ENCODE results near the gene CLMN.
"Not testable (repeated sequence)": the region's sequence is repeated elsewhere in the genome, so short reads cannot be mapped to it uniquely, and the experiment has no call there.

DNA sequence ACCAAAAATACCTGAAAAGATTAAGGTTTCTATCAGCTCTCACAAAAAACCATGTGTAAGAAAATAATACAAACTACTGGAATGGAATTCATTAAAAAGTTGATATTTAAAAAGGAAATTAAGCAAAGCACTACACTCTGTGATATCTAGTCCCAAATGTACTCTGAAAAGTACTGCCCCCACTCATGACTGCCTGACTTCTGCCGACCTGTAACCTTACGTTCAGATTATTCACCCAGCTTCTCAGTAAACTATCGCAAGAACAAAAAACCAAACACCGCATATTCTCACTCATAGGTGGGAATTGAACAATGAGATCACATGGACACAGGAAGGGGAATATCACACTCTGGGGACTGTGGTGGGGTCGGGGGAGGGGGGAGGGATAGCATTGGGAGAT, 181.3 kb downstream of the CLMN start:
- TF ChIP-seq POLR2A (IDR thresholded peaks at IDR 0.05; ENCODE audit: borderline replicate concordance, extremely low read depth, insufficient read depth, insufficient read length); EZH2 (IDR thresholded peaks at IDR 0.05): not testable (repeated sequence)
- TF ChIP-seq, protein P1, sequence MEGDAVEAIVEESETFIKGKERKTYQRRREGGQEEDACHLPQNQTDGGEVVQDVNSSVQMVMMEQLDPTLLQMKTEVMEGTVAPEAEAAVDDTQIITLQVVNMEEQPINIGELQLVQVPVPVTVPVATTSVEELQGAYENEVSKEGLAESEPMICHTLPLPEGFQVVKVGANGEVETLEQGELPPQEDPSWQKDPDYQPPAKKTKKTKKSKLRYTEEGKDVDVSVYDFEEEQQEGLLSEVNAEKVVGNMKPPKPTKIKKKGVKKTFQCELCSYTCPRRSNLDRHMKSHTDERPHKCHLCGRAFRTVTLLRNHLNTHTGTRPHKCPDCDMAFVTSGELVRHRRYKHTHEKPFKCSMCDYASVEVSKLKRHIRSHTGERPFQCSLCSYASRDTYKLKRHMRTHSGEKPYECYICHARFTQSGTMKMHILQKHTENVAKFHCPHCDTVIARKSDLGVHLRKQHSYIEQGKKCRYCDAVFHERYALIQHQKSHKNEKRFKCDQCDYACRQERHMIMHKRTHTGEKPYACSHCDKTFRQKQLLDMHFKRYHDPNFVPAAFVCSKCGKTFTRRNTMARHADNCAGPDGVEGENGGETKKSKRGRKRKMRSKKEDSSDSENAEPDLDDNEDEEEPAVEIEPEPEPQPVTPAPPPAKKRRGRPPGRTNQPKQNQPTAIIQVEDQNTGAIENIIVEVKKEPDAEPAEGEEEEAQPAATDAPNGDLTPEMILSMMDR (IDR thresholded peaks at IDR 0.05 in 2 of 3, conservative IDR thresholded peaks at IDR 0.05 in 1 of 3; ENCODE audit: borderline replicate concordance in 1 of 3, insufficient read depth in 1 of 3, low read depth in 2 of 3, low read length in 2 of 3), result not testable (repeated sequence)
